Measurements from ENCODE around the gene GIMAP1.

GIMAP1 gene

GRCh38 chr7:150748376-150748775, 32.0 kb downstream of the GIMAP1 start:
- no peak overlapping the region for H3K4me3 ChIP-seq (ENCODE audit: low read length)
- TF ChIP-seq CTCF (conservative IDR thresholded peaks at IDR 0.05; ENCODE audit: low read length), result no peak
- DNase-seq (ENCODE audit: low read depth), result no peak

GRCh38 chr7:150751702-150752101, 35.3 kb downstream of the GIMAP1 start:
- H3K4me3 ChIP-seq (ENCODE audit: low read length), result no peak overlapping the region
- no peak for TF ChIP-seq CTCF (conservative IDR thresholded peaks at IDR 0.05; ENCODE audit: low read length)
- DNase-seq (ENCODE audit: low read depth), result no peak

GRCh38 chr7:150753239-150753638, 36.8 kb downstream of the GIMAP1 start:
- TF ChIP-seq CTCF (conservative IDR thresholded peaks at IDR 0.05; ENCODE audit: low read length), result no peak
- H3K4me3 ChIP-seq (ENCODE audit: low read length), result no peak overlapping the region
- no peak for DNase-seq (ENCODE audit: low read depth)

- no peak overlapping the region for H3K4me3 ChIP-seq (ENCODE audit: low read length)
- 0 out of 2 replicates have a peak, but pooled peaks have one; percentile 24 for TF ChIP-seq CTCF (conservative IDR thresholded peaks at IDR 0.05; ENCODE audit: low read length)
- no peak for DNase-seq (ENCODE audit: low read depth)
These were observed 37.6 kb downstream of the GIMAP1 start for GRCh38 chr7:150753826-150754603.

GRCh38 chr7:150754951-150755350, 38.5 kb downstream of the GIMAP1 start:
- no peak for DNase-seq (ENCODE audit: low read depth)
- no peak overlapping the region for H3K4me3 ChIP-seq (ENCODE audit: low read length)
- no peak for TF ChIP-seq CTCF (conservative IDR thresholded peaks at IDR 0.05; ENCODE audit: low read length)

GRCh38 chr7:150755473-150756099, 39.2 kb downstream of the GIMAP1 start:
- no peak overlapping the region for H3K4me3 ChIP-seq (ENCODE audit: low read length)
- DNase-seq (ENCODE audit: low read depth), result no peak
- TF ChIP-seq CTCF (conservative IDR thresholded peaks at IDR 0.05; ENCODE audit: low read length), result no peak

- TF ChIP-seq CTCF (conservative IDR thresholded peaks at IDR 0.05; ENCODE audit: low read length), result no peak
- no peak for DNase-seq (ENCODE audit: low read depth)
- no peak overlapping the region for H3K4me3 ChIP-seq (ENCODE audit: low read length)
These were observed 39.8 kb downstream of the GIMAP1 start for GRCh38 chr7:150756166-150756565.
